Spinal cord (tissue), 10 donors: Measurements from ENCODE around the gene DLD. TPM values are rescaled to one million over a fixed set of nuclear protein-coding genes. Genes with fewer than 3 reads are reported as not detected.

Experiments used
- DNase-seq, 6 donors: peaks; one replicate each; pipeline versions ENCODE4 v3.0.0 to v3.0.0-alpha.2; 2013 to 2015; ENCODE audit warnings: low spot score in 6 of 6, low read depth in 4 of 6
- H3K27ac ChIP-seq: one replicate; pipeline ENCODE4 v1.5.1; 2013; ENCODE audit warnings: low read depth, low read length, control low read depth
- H3K27me3 ChIP-seq: one replicate; pipeline ENCODE4 v1.6.1; 2013; ENCODE audit warnings: low read length; ENCODE audit not compliant: control insufficient read depth, insufficient read depth
- H3K36me3 ChIP-seq: one replicate; pipeline ENCODE4 v1.6.1; 2013; ENCODE audit warnings: low read length; ENCODE audit not compliant: control insufficient read depth, insufficient read depth
- H3K4me1 ChIP-seq: one replicate; pipeline ENCODE4 v1.6.1; 2013; ENCODE audit warnings: low read length; ENCODE audit not compliant: control insufficient read depth, insufficient read depth
- H3K4me3 ChIP-seq: one replicate; pipeline ENCODE4 v1.5.1; 2013; ENCODE audit warnings: low read depth, low read length, control low read depth
- H3K9me3 ChIP-seq: one replicate; pipeline ENCODE4 v1.6.1; 2013; ENCODE audit warnings: low read length; ENCODE audit not compliant: control insufficient read depth, insufficient read depth
- WGBS: methylation state at CpG from one replicate; pipeline ENCODE4 v1.1.5; 2013; ENCODE audit warnings: missing lambda C conversion rate; ENCODE audit not compliant: insufficient coverage; 5-methylcytosine and 5-hydroxymethylcytosine counted together
- polyA plus RNA-seq, 2 donors: library from polyadenylated mRNA; unstranded; fragments of 120-200 nt; gene quantifications; one replicate each; pipeline ENCODE4 v1.2.1, GENCODE V29; 2013; ENCODE audit not compliant: insufficient read length in 2 of 2
- total RNA-seq, 2 donors: library from RNA; depleted of rRNA in 1 of 2; stranded (reverse); fragments of 120-200 nt in 1 of 2; fragments of >200 nt in 1 of 2; gene quantifications; one replicate each; pipeline versions ENCODE4 v1.2.3 to v1.2.4, GENCODE V29; 2013 to 2014
- donor health status: healthy.

DLD gene
- total and polyA plus RNA-seq, 4 donors, result 56.1 to 98.5 (median 88.8) TPM

DNA sequence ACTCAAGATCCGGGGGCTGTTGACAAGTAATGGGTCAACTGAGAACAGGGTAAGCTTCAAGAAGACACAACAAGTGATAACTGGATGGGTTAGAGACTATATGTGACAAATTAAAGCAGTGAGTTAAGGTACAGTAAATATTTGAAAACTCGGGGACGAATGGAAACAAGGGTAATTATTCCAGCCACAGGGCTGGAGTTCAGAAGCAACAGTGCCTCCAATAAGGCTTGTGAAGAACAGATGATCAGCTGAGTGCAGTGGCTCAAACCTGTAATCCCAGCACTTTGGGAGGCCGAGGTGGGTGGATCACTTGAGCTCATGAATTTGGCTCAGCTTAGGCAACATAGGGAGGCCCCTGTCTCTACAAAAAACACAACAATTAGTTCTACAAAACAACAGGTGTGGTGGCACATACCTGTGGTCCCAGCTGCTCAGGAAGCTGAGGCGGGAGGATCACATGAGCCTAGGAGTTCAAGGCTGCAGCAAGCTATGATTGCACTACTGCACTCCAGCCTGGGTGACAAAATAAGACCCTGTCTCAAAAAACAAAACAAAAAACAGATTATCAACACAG, 20.5 kb upstream of the DLD start:
- no peaks in the 10 kb centered on the region for H3K36me3 ChIP-seq
- 82% methylated on average over 5 of the region's 5 CpGs for WGBS
- no peak for DNase-seq
- H3K27me3 ChIP-seq, result no peaks in the 10 kb centered on the region
- H3K4me3 ChIP-seq, result no peak overlapping the region
- H3K4me1 ChIP-seq, result no peaks in the 10 kb centered on the region
- no peaks in the 10 kb centered on the region for H3K9me3 ChIP-seq
- H3K27ac ChIP-seq, result no peak overlapping the region

DNA sequence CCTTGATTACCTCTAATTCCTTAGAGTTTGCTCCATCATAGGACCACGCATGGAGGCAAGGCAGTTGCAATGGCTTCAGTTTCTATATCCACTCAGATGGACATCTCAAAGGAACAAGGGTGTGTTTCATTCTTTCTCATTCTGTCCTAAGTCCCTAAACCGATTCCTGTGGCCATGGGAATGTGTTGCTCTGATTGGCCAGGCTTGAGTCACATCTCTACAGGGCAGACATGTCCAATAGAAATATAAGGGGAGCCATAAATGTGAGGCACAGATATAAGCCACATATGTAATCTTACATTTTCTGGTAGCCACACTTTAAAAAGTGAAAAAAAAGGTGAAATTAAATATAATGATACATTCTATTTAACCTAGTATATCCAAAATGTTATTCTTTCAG, 16.9 kb upstream of the DLD start:
- Histone ChIP-seq H3K27me3 (no peaks in the 10 kb centered on the region), H3K4me1 (no peaks in the 10 kb centered on the region), H3K36me3 (no peaks in the 10 kb centered on the region), H3K27ac (no peak overlapping the region), H3K4me3 (no peak overlapping the region), H3K9me3 (no peaks in the 10 kb centered on the region)
- 88% methylated on average over 1 of the region's 2 CpGs for WGBS
- DNase-seq, result no peak

GRCh38 chr7:107874605-107875446, 16.2 kb upstream of the DLD start:
- no CpG with 5 or more reads among the region's 6 CpGs for WGBS
- peak in 3 of 6 donors; percentile 29 to 88 (median 80) for DNase-seq

DNA sequence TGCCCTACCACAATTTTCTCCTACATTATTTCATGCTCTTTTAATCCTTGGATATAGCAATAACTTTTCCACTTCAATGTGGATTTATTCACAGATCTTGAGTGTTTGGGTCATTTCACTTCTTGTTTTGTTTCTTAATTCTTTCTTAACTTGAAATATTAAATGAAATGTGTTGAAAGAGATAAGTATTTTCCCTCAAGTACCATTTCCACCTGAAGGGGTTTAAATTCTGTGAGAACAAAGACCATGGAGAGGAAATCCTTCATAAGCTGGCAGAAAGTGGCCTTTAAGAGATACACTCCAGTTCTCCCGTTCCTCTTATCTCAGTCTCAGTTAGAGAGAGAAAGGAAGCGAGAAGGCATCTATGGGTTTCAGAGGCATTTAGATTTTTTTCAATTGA, 14.1 kb upstream of the DLD start:
- H3K4me1 ChIP-seq, result no peaks in the 10 kb centered on the region
- H3K4me3 ChIP-seq, result no peak overlapping the region
- H3K27ac ChIP-seq, result no peak overlapping the region
- 100% methylated on average over 1 of the region's 2 CpGs for WGBS
- peak in 1 of 6 donors; percentile 26 for DNase-seq
- H3K27me3 ChIP-seq, result no peaks in the 10 kb centered on the region
- no peaks in the 10 kb centered on the region for H3K9me3 ChIP-seq
- H3K36me3 ChIP-seq, result no peaks in the 10 kb centered on the region

More at GRCh38 chr7:107874605-107875446, 16.2 kb upstream of the DLD start:
- H3K27me3 ChIP-seq, result no peaks in the 10 kb centered on the region
- no peak overlapping the region for H3K4me3 ChIP-seq
- H3K27ac ChIP-seq, result no peak overlapping the region
- H3K4me1 ChIP-seq, result no peaks in the 10 kb centered on the region
- H3K9me3 ChIP-seq, result no peaks in the 10 kb centered on the region
- no peaks in the 10 kb centered on the region for H3K36me3 ChIP-seq

GRCh38 chr7:107877731-107878382, 13.1 kb upstream of the DLD start:
- no peak for DNase-seq
- H3K27me3 ChIP-seq, result no peaks in the 10 kb centered on the region
- no peaks in the 10 kb centered on the region for H3K4me1 ChIP-seq
- 100% methylated on average over 1 of the region's 5 CpGs for WGBS
- no peaks in the 10 kb centered on the region for H3K36me3 ChIP-seq
- H3K4me3 ChIP-seq, result no peak overlapping the region
- no peaks in the 10 kb centered on the region for H3K9me3 ChIP-seq
- H3K27ac ChIP-seq, result no peak overlapping the region

DNA sequence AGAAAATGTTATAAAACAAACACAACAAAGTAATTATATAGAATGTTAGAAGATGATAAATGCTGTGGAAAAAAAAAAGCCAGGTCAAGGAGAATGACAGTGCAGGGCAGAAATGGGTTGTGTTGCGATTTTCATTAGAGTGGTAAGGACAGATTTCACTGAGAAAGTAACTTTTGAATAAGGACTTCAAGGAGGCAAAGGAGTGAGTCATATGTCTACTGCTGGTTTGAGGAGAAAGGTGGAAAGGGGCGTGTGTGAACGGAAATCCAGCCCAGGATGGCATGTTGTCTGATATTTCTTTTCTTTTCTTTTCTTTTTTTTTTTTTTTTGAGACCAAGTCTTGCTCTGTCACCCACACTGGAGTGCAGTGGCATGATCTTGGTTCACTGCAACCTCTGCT, 12.3 kb upstream of the DLD start:
- DNase-seq, result no peak
- Histone ChIP-seq H3K27ac (no peak overlapping the region), H3K4me3 (no peak overlapping the region), H3K4me1 (no peaks in the 10 kb centered on the region), H3K9me3 (no peaks in the 10 kb centered on the region), H3K27me3 (no peaks in the 10 kb centered on the region), H3K36me3 (no peaks in the 10 kb centered on the region)
- WGBS, result 83% methylated on average over 1 of the region's 3 CpGs

DNA sequence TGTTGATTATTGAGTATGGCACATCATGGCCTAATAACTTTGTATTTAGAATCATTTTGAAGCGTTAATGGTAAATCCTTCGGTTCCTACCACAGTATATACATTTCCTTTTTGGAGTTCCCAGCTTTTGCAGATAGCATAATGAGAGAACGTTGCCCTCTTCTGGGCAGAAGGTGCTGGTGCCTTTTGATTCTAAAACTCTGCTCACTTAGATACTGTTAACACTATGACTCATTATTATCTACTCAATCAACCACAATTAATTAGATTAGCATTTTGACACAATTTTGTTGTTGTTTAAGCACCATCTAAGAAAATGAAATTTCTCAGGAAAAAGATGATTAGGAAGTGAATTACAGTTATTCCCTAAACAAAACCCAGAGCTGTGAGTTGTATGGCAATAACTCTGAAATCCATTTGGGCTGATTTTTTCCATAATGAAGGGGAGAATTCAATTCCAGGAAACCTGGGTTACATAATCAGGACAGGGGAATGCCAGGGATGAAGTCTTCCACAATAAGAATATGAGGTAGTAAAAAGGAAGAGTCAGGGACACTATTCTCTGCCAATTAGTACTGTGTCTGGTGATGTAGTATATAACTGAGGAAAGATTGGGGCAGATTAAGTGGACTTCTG, 11.5 kb upstream of the DLD start:
- Histone ChIP-seq H3K27ac (no peak overlapping the region), H3K27me3 (no peaks in the 10 kb centered on the region), H3K36me3 (no peaks in the 10 kb centered on the region), H3K4me3 (no peak overlapping the region), H3K9me3 (no peaks in the 10 kb centered on the region), H3K4me1 (no peaks in the 10 kb centered on the region)
- peak in 3 of 6 donors; percentile 36 to 89 (median 67) for DNase-seq
- no CpG with 5 or more reads among the region's 3 CpGs for WGBS

DNA sequence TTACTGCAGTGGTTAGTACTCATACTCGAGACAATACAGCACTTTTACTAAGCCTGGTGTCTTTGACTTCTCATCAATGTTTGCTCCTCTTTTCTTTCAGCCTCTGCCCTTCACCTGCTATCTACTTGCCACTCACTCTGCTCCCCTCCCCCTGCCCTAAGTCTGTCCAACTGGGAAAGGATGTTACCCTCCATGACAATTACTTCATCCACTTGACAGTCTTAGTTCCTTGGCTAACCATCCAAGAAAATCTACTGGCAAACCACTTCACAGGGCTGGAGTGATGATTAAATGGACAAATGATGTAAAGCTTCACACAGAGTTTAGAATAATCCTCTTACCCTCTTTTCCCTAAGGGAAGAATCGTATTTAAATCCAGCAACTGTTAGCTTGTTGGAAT, 8.2 kb upstream of the DLD start:
- WGBS, result no CpG with 5 or more reads among the region's 2 CpGs

GRCh38 chr7:107884066-107884818, 6.7 kb upstream of the DLD start:
- no peaks in the 10 kb centered on the region for H3K27me3 ChIP-seq
- H3K4me3 ChIP-seq, result no peak overlapping the region
- 82% methylated on average over 4 of the region's 6 CpGs for WGBS
- peak in 1 of 6 donors; percentile 66 for DNase-seq
- no peaks in the 10 kb centered on the region for H3K9me3 ChIP-seq
- no peaks in the 10 kb centered on the region for H3K36me3 ChIP-seq
- H3K4me1 ChIP-seq, result no peaks in the 10 kb centered on the region
- no peak overlapping the region for H3K27ac ChIP-seq

More for the DNA sequence above, 8.2 kb upstream of the DLD start:
- no peak overlapping the region for H3K4me3 ChIP-seq
- H3K36me3 ChIP-seq, result no peaks in the 10 kb centered on the region
- H3K9me3 ChIP-seq, result no peaks in the 10 kb centered on the region
- H3K27me3 ChIP-seq, result no peaks in the 10 kb centered on the region
- no peak overlapping the region for H3K27ac ChIP-seq
- no peak for DNase-seq
- H3K4me1 ChIP-seq, result no peaks in the 10 kb centered on the region
